WTC11 (cell line): Measurements from ENCODE around the gene LTF. TPM values are rescaled to one million over a fixed set of nuclear protein-coding genes. Genes with fewer than 3 reads are reported as not detected.

Experiments used
- ATAC-seq: fragments of 200-7000 bp; cut with Tn5 transposase; 2 replicates; pipeline ENCODE4 v1.10.0; 2021; ENCODE audit warnings: mild to moderate bottlenecking, moderate library complexity
- CTCF ChIA-PET: fragments of 300-600 bp; sonication (Branson Sonifier 250); formaldehyde crosslinking; loops from one replicate; lab custom pipeline; 2021; ENCODE audit warnings: antibody characterized with exemption; lab: Charles Lee
- POLR2A ChIA-PET: fragments of 350-600 bp; sonication (Branson Sonifier 250); formaldehyde crosslinking; loops from one replicate; lab custom pipeline; 2021; ENCODE audit warnings: antibody characterized with exemption; lab: Charles Lee
- DNase-seq: peaks from one replicate; pipeline ENCODE4 v3.0.0; 2021; ENCODE audit warnings: low spot score
- H3K27ac Mint-ChIP-seq: 2 replicates; pipeline ENCODE4 v1.8.0; 2021; ENCODE audit warnings: mixed read lengths
- H3K27me3 Mint-ChIP-seq: 2 replicates; pipeline ENCODE4 v1.8.0; 2021; ENCODE audit warnings: low read depth, mild to moderate bottlenecking, moderate library complexity, mixed read lengths
- H3K36me3 Mint-ChIP-seq: 2 replicates; pipeline ENCODE4 v1.8.0; 2021; ENCODE audit warnings: mixed read lengths
- H3K4me1 Mint-ChIP-seq: 2 replicates; pipeline ENCODE4 v1.8.0; 2022; ENCODE audit warnings: mixed read lengths
- H3K4me3 Mint-ChIP-seq: 2 replicates; pipeline ENCODE4 v1.8.0; 2021; ENCODE audit warnings: mild to moderate bottlenecking, moderate library complexity, mixed read lengths
- H3K9me3 Mint-ChIP-seq: 2 replicates; pipeline ENCODE4 v1.8.0; 2021; ENCODE audit warnings: mixed read lengths
- ELF4 ChIP-seq: sonication (generic); formaldehyde crosslinking; IDR thresholded peaks from 2 replicates; pipeline ENCODE4 v1.8.1; 2022; ENCODE audit warnings: low read depth, mild to moderate bottlenecking, moderate library complexity, missing genetic modification reagents
- ETV6 ChIP-seq: sonication (generic); formaldehyde crosslinking; IDR thresholded peaks from 2 replicates; pipeline ENCODE4 v1.8.1; 2022; ENCODE audit warnings: mild to moderate bottlenecking, missing genetic modification reagents
- FOXJ3 ChIP-seq: sonication (generic); formaldehyde crosslinking; IDR thresholded peaks from 2 replicates; pipeline ENCODE4 v1.9.0; 2021; ENCODE audit warnings: missing genetic modification reagents, mild to moderate bottlenecking, borderline replicate concordance
- HMGA2 ChIP-seq: fragments of 250-450 bp; sonication (Bioruptor Pico); IDR thresholded peaks from 2 replicates; pipeline ENCODE4 v1.4.0; 2021; ENCODE audit warnings: mild to moderate bottlenecking, moderate library complexity
- MYBL2 ChIP-seq: sonication (generic); formaldehyde crosslinking; IDR thresholded peaks from 2 replicates; pipeline ENCODE4 v1.8.1; 2023; ENCODE audit warnings: mild to moderate bottlenecking, moderate library complexity, missing genetic modification reagents
- NFYB ChIP-seq: sonication (generic); formaldehyde crosslinking; conservative IDR thresholded peaks from 2 replicates; pipeline ENCODE4 v1.8.0; 2022; ENCODE audit warnings: low read depth, missing genetic modification reagents
- NR3C1 ChIP-seq: sonication (generic); formaldehyde crosslinking; conservative IDR thresholded peaks from 2 replicates; pipeline ENCODE4 v1.8.1; 2023; ENCODE audit warnings: low read depth, mild to moderate bottlenecking, missing genetic modification reagents
- OVOL2 ChIP-seq: fragments of 250-450 bp; sonication (Bioruptor Pico); IDR thresholded peaks from 2 replicates; pipeline ENCODE4 v1.9.0; 2021; ENCODE audit warnings: mild to moderate bottlenecking, borderline replicate concordance
- RORB ChIP-seq: fragments of 250-450 bp; sonication (Bioruptor Pico); IDR thresholded peaks from 2 replicates; pipeline ENCODE4 v1.9.0; 2021; ENCODE audit warnings: mild to moderate bottlenecking
- SMAD3 ChIP-seq: sonication (generic); formaldehyde crosslinking; IDR thresholded peaks from 2 replicates; pipeline ENCODE4 v1.8.0; 2022; ENCODE audit warnings: missing genetic modification reagents, mild to moderate bottlenecking, borderline replicate concordance
- ZBTB21 ChIP-seq: sonication (generic); formaldehyde crosslinking; IDR thresholded peaks from 2 replicates; pipeline ENCODE4 v1.8.1; 2023; ENCODE audit warnings: mild to moderate bottlenecking, missing genetic modification reagents, borderline replicate concordance
- ZNF121 ChIP-seq: sonication (generic); formaldehyde crosslinking; IDR thresholded peaks from 2 replicates; pipeline ENCODE4 v1.8.0; 2023; ENCODE audit warnings: missing genetic modification reagents
- ZNF138 ChIP-seq: sonication (generic); formaldehyde crosslinking; conservative IDR thresholded peaks from 2 replicates; pipeline ENCODE4 v1.8.1; 2022; ENCODE audit warnings: mild to moderate bottlenecking, moderate library complexity, missing genetic modification reagents
- ZNF232 ChIP-seq: sonication (generic); formaldehyde crosslinking; IDR thresholded peaks from 2 replicates; pipeline ENCODE4 v1.8.0; 2022; ENCODE audit warnings: mild to moderate bottlenecking, missing genetic modification reagents
- ZNF396 ChIP-seq: fragments of 250-450 bp; sonication (Bioruptor Pico); IDR thresholded peaks from 2 replicates; pipeline ENCODE4 v1.8.0; 2021; ENCODE audit warnings: mild to moderate bottlenecking, moderate library complexity, borderline replicate concordance
- total RNA-seq: library from RNA; stranded (reverse); gene quantifications from 3 replicates; pipeline ENCODE4 v1.2.3, GENCODE V29; 2021
- TF ChIP-seq, protein P1 (sequence below): fragments of 250-450 bp; sonication (Bioruptor Pico); IDR thresholded peaks from 2 replicates; pipeline ENCODE4 v1.8.0; 2021; ENCODE audit warnings: mild to moderate bottlenecking
- TF ChIP-seq, protein P2 (sequence below): sonication (generic); formaldehyde crosslinking; conservative IDR thresholded peaks from 2 replicates; pipeline ENCODE4 v1.8.1; 2023; ENCODE audit warnings: mild to moderate bottlenecking, low read depth, missing genetic modification reagents, moderate library complexity
- TF ChIP-seq, protein P3 (sequence below): sonication (generic); formaldehyde crosslinking; IDR thresholded peaks from 2 replicates; pipeline ENCODE4 v1.8.0; 2023; ENCODE audit warnings: missing genetic modification reagents
- TF ChIP-seq, protein P4 (sequence below): sonication (generic); formaldehyde crosslinking; IDR thresholded peaks from 2 replicates; pipeline ENCODE4 v1.8.1; 2022; ENCODE audit warnings: mild to moderate bottlenecking, moderate library complexity, missing genetic modification reagents
- TF ChIP-seq, protein P5 (sequence below): sonication (generic); formaldehyde crosslinking; IDR thresholded peaks from 2 replicates; pipeline ENCODE4 v1.8.1; 2022; ENCODE audit warnings: mild to moderate bottlenecking, missing genetic modification reagents, moderate library complexity, borderline replicate concordance
- TF ChIP-seq, protein P6 (sequence below): sonication (generic); formaldehyde crosslinking; IDR thresholded peaks from 2 replicates; pipeline ENCODE4 v1.8.1; 2023; ENCODE audit warnings: mild to moderate bottlenecking, missing genetic modification reagents
- TF ChIP-seq, protein P7 (sequence below): sonication (generic); formaldehyde crosslinking; IDR thresholded peaks from 2 replicates; pipeline ENCODE4 v1.8.1; 2023; ENCODE audit warnings: mild to moderate bottlenecking, missing genetic modification reagents

The LTF gene
- total RNA-seq, 1 experiment from 2014 or later, result 0.22 TPM

DNA sequence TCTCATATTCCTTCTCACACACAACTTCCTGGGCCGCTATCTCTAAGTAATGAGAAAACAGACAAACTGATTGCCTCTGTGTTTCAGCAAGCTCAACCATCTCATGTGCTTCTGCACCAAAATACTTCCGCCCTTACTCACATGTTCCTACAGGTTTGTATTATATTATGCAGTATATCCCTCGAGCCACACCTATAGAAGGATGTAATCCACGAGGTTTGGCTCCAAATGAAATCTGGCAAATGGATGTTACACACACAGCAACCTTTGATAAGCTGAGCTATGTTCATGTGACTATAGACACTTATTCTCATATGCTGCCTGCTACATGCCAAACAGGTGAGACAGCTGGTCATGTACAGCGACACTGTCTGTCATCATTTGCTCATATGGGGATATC is 35.0 kb downstream of the LTF start (continued):
- TF ChIP-seq, protein P1, sequence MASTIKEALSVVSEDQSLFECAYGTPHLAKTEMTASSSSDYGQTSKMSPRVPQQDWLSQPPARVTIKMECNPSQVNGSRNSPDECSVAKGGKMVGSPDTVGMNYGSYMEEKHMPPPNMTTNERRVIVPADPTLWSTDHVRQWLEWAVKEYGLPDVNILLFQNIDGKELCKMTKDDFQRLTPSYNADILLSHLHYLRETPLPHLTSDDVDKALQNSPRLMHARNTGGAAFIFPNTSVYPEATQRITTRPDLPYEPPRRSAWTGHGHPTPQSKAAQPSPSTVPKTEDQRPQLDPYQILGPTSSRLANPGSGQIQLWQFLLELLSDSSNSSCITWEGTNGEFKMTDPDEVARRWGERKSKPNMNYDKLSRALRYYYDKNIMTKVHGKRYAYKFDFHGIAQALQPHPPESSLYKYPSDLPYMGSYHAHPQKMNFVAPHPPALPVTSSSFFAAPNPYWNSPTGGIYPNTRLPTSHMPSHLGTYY (CRISPR knock-in tag), result no peak
- TF ChIP-seq RORB (CRISPR knock-in tag), result no peak
- TF ChIP-seq, protein P2, sequence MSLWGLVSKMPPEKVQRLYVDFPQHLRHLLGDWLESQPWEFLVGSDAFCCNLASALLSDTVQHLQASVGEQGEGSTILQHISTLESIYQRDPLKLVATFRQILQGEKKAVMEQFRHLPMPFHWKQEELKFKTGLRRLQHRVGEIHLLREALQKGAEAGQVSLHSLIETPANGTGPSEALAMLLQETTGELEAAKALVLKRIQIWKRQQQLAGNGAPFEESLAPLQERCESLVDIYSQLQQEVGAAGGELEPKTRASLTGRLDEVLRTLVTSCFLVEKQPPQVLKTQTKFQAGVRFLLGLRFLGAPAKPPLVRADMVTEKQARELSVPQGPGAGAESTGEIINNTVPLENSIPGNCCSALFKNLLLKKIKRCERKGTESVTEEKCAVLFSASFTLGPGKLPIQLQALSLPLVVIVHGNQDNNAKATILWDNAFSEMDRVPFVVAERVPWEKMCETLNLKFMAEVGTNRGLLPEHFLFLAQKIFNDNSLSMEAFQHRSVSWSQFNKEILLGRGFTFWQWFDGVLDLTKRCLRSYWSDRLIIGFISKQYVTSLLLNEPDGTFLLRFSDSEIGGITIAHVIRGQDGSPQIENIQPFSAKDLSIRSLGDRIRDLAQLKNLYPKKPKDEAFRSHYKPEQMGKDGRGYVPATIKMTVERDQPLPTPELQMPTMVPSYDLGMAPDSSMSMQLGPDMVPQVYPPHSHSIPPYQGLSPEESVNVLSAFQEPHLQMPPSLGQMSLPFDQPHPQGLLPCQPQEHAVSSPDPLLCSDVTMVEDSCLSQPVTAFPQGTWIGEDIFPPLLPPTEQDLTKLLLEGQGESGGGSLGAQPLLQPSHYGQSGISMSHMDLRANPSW (CRISPR knock-in tag), result no peak
- TF ChIP-seq, all 79 proteins: peak for 0

DNA sequence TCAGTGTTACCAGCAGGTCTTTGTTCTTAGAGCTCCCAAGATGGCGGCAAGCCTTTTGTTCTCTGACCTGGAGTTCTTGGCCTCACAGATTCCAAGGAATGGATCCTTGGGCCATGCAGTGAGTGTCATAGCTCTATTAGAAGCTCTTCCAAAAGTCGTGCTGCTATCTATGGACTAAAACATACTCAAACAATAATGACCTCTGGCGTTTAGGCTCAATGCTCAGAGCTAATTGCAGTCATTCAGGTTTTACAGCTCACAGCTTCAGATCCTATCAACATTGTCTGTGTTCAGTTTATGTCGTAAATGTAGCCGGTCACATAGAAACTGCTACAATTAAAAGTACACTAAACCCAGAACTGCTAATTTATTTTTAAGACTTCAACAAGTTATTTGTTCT is 35.5 kb downstream of the LTF start:
- Mint-ChIP-seq H3K36me3 (peaks cover 31% of the 10 kb centered on the region), H3K27me3 (peaks cover 6% of the 10 kb centered on the region; the same call in 1 of the 2 replicates), H3K4me3 (no peak overlapping the region), H3K4me1 (0 out of 2 replicates have a peak, but pooled peaks cover 3% of the 10 kb centered on the region), H3K27ac (no peak overlapping the region), H3K9me3 (peaks cover 38% of the 10 kb centered on the region)
- ChIA-PET POLR2A (no interaction called here), CTCF (interaction anchor here (1.0 to 2.0 kb wide), 6 partner anchors 14 to 221 kb away, joined by 3 to 5 read pairs (median 4); partner anchors contain the start of genes CCR1 and CCR5)
- DNase-seq (no peak), ATAC-seq (no peak)
- TF ChIP-seq OVOL2 (CRISPR knock-in tag), result no peak
- TF ChIP-seq ZNF232, result no peak
- TF ChIP-seq ELF4 (CRISPR knock-in tag), result no peak
- TF ChIP-seq NFYB (CRISPR knock-in tag), result no peak
- TF ChIP-seq ZNF121 (CRISPR knock-in tag), result no peak
- TF ChIP-seq, protein P3, sequence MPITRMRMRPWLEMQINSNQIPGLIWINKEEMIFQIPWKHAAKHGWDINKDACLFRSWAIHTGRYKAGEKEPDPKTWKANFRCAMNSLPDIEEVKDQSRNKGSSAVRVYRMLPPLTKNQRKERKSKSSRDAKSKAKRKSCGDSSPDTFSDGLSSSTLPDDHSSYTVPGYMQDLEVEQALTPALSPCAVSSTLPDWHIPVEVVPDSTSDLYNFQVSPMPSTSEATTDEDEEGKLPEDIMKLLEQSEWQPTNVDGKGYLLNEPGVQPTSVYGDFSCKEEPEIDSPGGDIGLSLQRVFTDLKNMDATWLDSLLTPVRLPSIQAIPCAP (CRISPR knock-in tag), result no peak
- TF ChIP-seq, protein P4, sequence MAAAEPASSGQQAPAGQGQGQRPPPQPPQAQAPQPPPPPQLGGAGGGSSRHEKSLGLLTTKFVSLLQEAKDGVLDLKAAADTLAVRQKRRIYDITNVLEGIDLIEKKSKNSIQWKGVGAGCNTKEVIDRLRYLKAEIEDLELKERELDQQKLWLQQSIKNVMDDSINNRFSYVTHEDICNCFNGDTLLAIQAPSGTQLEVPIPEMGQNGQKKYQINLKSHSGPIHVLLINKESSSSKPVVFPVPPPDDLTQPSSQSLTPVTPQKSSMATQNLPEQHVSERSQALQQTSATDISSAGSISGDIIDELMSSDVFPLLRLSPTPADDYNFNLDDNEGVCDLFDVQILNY (CRISPR knock-in tag), result no peak
- TF ChIP-seq NR3C1 (CRISPR knock-in tag), result no peak
- no peak for TF ChIP-seq ZNF138
- no peak for TF ChIP-seq SMAD3 (CRISPR knock-in tag)

DNA sequence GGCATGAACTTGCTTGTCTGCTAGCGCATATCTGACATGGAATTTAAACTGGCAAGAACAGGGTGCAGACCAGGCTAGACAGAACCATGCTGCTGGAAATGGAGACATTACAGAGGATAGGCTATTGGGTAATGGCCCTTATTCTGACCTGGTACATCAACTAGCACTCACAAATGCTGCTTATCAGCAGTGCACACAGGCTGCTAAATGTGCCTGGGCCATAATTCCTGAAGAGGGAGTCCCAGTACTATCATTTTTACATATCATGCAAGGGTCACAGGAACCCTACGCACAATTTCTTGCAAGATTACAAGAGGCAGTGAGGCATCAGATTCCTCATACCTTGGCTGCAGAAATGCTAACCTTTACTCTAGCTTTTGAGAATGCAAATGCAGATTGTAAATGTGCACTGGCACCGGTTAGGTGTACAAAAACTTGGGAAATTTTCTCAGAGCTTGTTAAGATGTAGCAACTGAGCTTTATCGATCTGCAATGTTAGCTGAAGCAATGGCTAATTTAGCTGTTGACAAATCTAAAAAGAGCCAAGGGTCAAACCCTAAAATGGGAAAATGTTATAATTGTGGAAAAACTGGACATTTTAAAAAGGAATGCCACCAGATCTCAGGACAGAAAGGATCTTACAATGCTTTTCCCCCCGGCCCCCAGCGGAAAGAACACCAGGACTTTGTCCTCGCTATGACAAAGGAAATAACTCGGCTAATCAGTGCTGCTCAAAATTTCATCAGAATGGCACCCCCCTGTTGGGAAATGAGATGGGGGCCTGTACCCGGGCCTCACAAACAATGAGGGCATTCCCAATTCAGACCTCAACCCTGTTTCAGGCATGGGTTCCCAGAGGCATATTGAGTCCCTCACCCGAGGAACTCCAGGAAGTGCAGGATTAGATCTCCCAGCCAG is 36.5 kb downstream of the LTF start:
- Mint-ChIP-seq H3K27me3 (peaks cover 6% of the 10 kb centered on the region; the same call in 1 of the 2 replicates), H3K4me3 (no peak overlapping the region), H3K4me1 (0 out of 2 replicates have a peak, but pooled peaks cover 3% of the 10 kb centered on the region), H3K27ac (no peak overlapping the region), H3K36me3 (peaks cover 27% of the 10 kb centered on the region), H3K9me3 (peaks cover 29% of the 10 kb centered on the region)
- POLR2A ChIA-PET, result no interaction called here
- CTCF ChIA-PET, result interaction anchor here (0.9 to 2.0 kb wide), 5 partner anchors 22 to 58 kb away, joined by 3 to 7 read pairs (median 4); partner anchors contain the start of gene CCR5
- no peak for DNase-seq
- ATAC-seq, result no peak
- no peak for TF ChIP-seq FOXJ3
- TF ChIP-seq MYBL2, result no peak
- no peak for TF ChIP-seq RORB (CRISPR knock-in tag)
- TF ChIP-seq, protein P5, sequence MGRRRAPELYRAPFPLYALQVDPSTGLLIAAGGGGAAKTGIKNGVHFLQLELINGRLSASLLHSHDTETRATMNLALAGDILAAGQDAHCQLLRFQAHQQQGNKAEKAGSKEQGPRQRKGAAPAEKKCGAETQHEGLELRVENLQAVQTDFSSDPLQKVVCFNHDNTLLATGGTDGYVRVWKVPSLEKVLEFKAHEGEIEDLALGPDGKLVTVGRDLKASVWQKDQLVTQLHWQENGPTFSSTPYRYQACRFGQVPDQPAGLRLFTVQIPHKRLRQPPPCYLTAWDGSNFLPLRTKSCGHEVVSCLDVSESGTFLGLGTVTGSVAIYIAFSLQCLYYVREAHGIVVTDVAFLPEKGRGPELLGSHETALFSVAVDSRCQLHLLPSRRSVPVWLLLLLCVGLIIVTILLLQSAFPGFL (CRISPR knock-in tag), result no peak
- no peak for TF ChIP-seq HMGA2 (CRISPR knock-in tag)
- TF ChIP-seq, protein P6, sequence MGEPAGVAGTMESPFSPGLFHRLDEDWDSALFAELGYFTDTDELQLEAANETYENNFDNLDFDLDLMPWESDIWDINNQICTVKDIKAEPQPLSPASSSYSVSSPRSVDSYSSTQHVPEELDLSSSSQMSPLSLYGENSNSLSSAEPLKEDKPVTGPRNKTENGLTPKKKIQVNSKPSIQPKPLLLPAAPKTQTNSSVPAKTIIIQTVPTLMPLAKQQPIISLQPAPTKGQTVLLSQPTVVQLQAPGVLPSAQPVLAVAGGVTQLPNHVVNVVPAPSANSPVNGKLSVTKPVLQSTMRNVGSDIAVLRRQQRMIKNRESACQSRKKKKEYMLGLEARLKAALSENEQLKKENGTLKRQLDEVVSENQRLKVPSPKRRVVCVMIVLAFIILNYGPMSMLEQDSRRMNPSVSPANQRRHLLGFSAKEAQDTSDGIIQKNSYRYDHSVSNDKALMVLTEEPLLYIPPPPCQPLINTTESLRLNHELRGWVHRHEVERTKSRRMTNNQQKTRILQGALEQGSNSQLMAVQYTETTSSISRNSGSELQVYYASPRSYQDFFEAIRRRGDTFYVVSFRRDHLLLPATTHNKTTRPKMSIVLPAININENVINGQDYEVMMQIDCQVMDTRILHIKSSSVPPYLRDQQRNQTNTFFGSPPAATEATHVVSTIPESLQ (CRISPR knock-in tag), result no peak
- TF ChIP-seq ETV6, result no peak
- TF ChIP-seq ZBTB21, result no peak
- no peak for TF ChIP-seq ELF4 (CRISPR knock-in tag)
- TF ChIP-seq, protein P7, sequence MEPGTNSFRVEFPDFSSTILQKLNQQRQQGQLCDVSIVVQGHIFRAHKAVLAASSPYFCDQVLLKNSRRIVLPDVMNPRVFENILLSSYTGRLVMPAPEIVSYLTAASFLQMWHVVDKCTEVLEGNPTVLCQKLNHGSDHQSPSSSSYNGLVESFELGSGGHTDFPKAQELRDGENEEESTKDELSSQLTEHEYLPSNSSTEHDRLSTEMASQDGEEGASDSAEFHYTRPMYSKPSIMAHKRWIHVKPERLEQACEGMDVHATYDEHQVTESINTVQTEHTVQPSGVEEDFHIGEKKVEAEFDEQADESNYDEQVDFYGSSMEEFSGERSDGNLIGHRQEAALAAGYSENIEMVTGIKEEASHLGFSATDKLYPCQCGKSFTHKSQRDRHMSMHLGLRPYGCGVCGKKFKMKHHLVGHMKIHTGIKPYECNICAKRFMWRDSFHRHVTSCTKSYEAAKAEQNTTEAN (CRISPR knock-in tag), result no peak
- TF ChIP-seq ZNF396 (CRISPR knock-in tag), result no peak
